RWPE2 (cell line): ENCODE data around the gene SLC2A2.

Experiments
- ATAC-seq: fragments of 200-7000 bp; cut with Tn5 transposase; 3 replicates; pipeline ENCODE4 v1.9.1; 2021; ENCODE audit warnings: low read depth
- DNase-seq: peaks from one replicate; pipeline ENCODE4 v3.0.0-alpha.2; 2020; ENCODE audit warnings: low spot score
- H3K27ac ChIP-seq: fragments of 450-650 bp; 2 replicates; pipeline ENCODE4 v1.5.1; 2017; ENCODE audit warnings: mild to moderate bottlenecking; ENCODE audit not compliant: poor library complexity, severe bottlenecking
- H3K27me3 ChIP-seq: fragments of 250-450 bp; sonication (Bioruptor Pico); 2 replicates; pipeline ENCODE4 v1.5.1; 2021; ENCODE audit warnings: mild to moderate bottlenecking, moderate library complexity; ENCODE audit not compliant: insufficient read depth, poor library complexity, severe bottlenecking
- H3K36me3 ChIP-seq: fragments of 250-450 bp; sonication (Bioruptor Pico); 2 replicates; pipeline ENCODE4 v1.5.1; 2020; ENCODE audit warnings: low read depth, mild to moderate bottlenecking, moderate library complexity
- H3K4me1 ChIP-seq: fragments of 250-450 bp; sonication (Bioruptor Pico); 2 replicates; pipeline ENCODE4 v1.5.1; 2021; ENCODE audit warnings: mild to moderate bottlenecking, moderate library complexity; ENCODE audit not compliant: insufficient read depth, poor library complexity, severe bottlenecking
- H3K4me3 ChIP-seq: fragments of 250-450 bp; sonication (Bioruptor Pico); 2 replicates; pipeline ENCODE4 v1.5.1; 2021; ENCODE audit warnings: mild to moderate bottlenecking, moderate library complexity; ENCODE audit not compliant: severe bottlenecking
- H3K9me3 ChIP-seq: fragments of 250-450 bp; sonication (Bioruptor Pico); 2 replicates; pipeline ENCODE4 v1.5.1; 2021; ENCODE audit warnings: mild to moderate bottlenecking, moderate library complexity; ENCODE audit not compliant: severe bottlenecking
- TF ChIP-seq, protein P1 (sequence below): fragments of 450-650 bp; IDR thresholded peaks from one replicate; pipeline ENCODE4 v1.5.1; 2017; ENCODE audit warnings: mild to moderate bottlenecking, moderate library complexity; ENCODE audit not compliant: poor library complexity, severe bottlenecking

The SLC2A2 gene

DNA sequence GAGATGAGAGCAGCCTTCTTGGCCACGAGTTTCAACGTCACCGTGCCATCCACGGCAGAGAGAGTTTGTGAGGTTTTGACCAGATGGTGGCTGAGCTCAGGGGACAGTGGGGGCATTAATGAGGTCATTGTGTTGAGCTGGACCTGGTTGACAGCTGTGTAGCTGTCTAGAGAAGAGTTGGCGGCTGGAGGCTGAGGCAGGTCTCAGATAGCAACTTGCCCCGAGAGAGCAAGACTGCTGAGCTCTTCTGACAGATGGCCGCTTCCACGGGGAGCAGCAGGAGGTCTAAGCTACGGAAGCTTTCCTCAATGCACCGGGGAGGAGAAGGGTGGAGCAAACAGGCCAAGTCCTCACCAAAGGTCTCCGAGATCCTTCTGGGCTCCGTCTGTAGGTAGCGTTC lies 73.3 kb downstream of the SLC2A2 start:
- TF ChIP-seq, protein P1, sequence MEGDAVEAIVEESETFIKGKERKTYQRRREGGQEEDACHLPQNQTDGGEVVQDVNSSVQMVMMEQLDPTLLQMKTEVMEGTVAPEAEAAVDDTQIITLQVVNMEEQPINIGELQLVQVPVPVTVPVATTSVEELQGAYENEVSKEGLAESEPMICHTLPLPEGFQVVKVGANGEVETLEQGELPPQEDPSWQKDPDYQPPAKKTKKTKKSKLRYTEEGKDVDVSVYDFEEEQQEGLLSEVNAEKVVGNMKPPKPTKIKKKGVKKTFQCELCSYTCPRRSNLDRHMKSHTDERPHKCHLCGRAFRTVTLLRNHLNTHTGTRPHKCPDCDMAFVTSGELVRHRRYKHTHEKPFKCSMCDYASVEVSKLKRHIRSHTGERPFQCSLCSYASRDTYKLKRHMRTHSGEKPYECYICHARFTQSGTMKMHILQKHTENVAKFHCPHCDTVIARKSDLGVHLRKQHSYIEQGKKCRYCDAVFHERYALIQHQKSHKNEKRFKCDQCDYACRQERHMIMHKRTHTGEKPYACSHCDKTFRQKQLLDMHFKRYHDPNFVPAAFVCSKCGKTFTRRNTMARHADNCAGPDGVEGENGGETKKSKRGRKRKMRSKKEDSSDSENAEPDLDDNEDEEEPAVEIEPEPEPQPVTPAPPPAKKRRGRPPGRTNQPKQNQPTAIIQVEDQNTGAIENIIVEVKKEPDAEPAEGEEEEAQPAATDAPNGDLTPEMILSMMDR = no peak
- no peaks in the 10 kb centered on the region for H3K4me1 ChIP-seq
- no peaks in the 10 kb centered on the region for H3K27me3 ChIP-seq
- H3K27ac ChIP-seq = no peak overlapping the region
- no peaks in the 10 kb centered on the region for H3K36me3 ChIP-seq
- H3K9me3 ChIP-seq = no peaks in the 10 kb centered on the region
- DNase-seq (no peak), ATAC-seq (no peak)
- no peak overlapping the region for H3K4me3 ChIP-seq

DNA sequence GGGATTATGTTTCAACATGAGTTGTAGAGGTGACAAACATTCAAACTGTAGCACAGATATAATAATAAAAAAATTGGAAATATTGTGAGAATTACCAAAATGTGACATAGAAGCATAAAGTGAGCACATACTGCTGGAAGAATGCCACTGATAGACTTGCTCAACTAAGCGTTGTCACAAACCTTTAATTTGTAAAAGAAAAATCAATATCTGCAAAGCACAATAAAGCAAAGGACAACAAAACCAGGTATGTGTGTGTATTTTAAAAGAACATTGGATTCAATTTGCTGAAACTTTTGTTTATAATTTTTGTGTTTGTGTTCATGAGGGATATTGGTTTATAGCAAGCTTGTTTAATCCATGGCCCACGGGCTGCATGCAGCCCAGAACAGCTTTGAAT lies 77.3 kb downstream of the SLC2A2 start:
- Histone ChIP-seq H3K9me3 (peaks cover 2% of the 10 kb centered on the region), H3K4me3 (no peak overlapping the region), H3K27me3 (no peaks in the 10 kb centered on the region), H3K27ac (no peak overlapping the region), H3K4me1 (no peaks in the 10 kb centered on the region), H3K36me3 (no peaks in the 10 kb centered on the region)
- DNase-seq (no peak), ATAC-seq (no peak)
- TF ChIP-seq, protein P1 = no peak

DNA sequence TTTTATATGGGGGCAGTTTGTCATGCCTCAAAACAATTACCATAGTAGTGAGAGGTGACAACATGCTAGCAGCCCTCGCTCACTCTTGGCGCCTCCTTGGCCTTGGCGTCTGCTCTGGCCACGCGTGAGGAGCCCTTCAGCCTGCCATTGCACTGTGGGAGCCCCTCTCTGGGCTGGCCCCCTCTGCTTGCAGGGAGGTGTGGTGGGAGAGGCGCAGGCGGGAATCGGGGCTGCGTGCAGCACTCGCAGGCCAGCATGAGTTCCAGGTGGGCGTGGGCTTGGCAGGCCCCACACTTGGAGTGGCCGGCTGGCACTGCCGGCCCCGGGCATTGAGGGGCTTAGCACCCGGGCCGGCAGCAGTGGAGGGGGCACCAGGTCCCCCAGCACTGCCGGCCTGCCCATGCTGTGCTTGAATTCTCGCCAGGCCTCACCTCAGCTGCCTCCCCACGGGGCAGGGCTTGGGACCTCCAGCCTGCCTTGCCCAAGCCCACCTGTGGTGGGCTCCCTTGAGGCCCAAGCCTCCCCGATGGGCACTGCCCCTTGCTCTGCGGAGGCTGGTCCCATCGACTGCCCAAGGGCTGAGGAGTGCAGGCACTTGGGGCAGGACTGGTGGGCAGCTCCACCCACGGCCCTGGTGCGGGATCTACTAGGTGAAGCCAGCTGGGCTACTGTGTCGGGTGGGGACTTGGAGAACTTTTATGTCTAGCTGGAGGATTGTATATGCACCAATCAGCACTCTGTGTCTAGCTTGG lies 79.3 kb downstream of the SLC2A2 start:
- ATAC-seq (no peak), DNase-seq (no peak)
- Histone ChIP-seq H3K4me1 (no peaks in the 10 kb centered on the region), H3K9me3 (peaks cover 6% of the 10 kb centered on the region), H3K36me3 (no peaks in the 10 kb centered on the region), H3K4me3 (no peak overlapping the region), H3K27ac (no peak overlapping the region), H3K27me3 (no peaks in the 10 kb centered on the region)
- TF ChIP-seq, protein P1 = no peak
